Ishikawa (cell line): ENCODE measurements around the gene GYPC.

Experiments used
- EP300 ChIP-seq: IDR thresholded peaks from 2 replicates; pipeline ENCODE4 v1.6.1; 2012; ENCODE audit warnings: borderline replicate concordance
- FOXM1 ChIP-seq: IDR thresholded peaks from 2 replicates; pipeline ENCODE4 v1.6.1; 2012; ENCODE audit warnings: low read depth, borderline replicate concordance
- RAD21 ChIP-seq: IDR thresholded peaks from 2 replicates; pipeline ENCODE4 v1.6.1; 2012; ENCODE audit warnings: low read depth
- TF ChIP-seq, protein P1 (sequence below): IDR thresholded peaks from 2 replicates; pipeline ENCODE4 v1.6.1; 2012; ENCODE audit warnings: low read depth, mild to moderate bottlenecking

DNA sequence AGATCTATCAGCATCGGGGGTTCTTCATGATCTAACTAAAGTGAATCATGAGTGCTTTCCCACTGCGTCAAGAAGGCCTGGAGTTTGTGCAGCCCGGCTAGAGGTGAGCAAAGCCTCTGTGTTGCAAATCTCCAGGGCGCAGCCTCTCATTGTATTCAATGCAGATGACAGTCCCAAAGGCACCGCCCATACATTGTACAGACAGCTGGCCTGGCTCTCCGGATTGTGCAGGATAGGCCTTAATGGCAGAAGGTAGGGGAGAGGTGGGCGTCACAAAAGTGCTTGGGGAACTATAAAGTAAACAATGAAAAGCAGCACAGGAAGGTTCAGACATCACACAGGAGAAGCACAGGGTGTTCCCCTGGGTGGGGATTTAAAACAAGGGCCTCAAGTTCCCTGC is 907 bp upstream of the GYPC start:
- TF ChIP-seq, protein P1, sequence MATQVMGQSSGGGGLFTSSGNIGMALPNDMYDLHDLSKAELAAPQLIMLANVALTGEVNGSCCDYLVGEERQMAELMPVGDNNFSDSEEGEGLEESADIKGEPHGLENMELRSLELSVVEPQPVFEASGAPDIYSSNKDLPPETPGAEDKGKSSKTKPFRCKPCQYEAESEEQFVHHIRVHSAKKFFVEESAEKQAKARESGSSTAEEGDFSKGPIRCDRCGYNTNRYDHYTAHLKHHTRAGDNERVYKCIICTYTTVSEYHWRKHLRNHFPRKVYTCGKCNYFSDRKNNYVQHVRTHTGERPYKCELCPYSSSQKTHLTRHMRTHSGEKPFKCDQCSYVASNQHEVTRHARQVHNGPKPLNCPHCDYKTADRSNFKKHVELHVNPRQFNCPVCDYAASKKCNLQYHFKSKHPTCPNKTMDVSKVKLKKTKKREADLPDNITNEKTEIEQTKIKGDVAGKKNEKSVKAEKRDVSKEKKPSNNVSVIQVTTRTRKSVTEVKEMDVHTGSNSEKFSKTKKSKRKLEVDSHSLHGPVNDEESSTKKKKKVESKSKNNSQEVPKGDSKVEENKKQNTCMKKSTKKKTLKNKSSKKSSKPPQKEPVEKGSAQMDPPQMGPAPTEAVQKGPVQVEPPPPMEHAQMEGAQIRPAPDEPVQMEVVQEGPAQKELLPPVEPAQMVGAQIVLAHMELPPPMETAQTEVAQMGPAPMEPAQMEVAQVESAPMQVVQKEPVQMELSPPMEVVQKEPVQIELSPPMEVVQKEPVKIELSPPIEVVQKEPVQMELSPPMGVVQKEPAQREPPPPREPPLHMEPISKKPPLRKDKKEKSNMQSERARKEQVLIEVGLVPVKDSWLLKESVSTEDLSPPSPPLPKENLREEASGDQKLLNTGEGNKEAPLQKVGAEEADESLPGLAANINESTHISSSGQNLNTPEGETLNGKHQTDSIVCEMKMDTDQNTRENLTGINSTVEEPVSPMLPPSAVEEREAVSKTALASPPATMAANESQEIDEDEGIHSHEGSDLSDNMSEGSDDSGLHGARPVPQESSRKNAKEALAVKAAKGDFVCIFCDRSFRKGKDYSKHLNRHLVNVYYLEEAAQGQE, result no peak
- TF ChIP-seq RAD21 (no peak), EP300 (no peak), FOXM1 (no peak)
